ENCODE measurements around the gene FER.

- TF ChIP-seq CTCF (IDR thresholded peaks at IDR 0.05; ENCODE audit: insufficient read depth, low read length), result no peak
- no peak for TF ChIP-seq POLR2AphosphoS5 (IDR thresholded peaks at IDR 0.05; ENCODE audit: low read depth)
- TF ChIP-seq REST (IDR thresholded peaks at IDR 0.05; ENCODE audit: insufficient replicate concordance, low read depth), result no peak
These were observed 1.6 kb downstream of the FER start for GRCh38 chr5:108749128-108749861.

Data from HL-60 (cell line).